ENCODE data around the gene VWA8. TPM values are rescaled to one million over a fixed set of nuclear protein-coding genes. Genes with fewer than 3 reads are reported as not detected.

The VWA8 gene
- total and polyA plus RNA-seq, 2 experiments from 2014 or later, result 6.3 to 24.6 TPM

DNA sequence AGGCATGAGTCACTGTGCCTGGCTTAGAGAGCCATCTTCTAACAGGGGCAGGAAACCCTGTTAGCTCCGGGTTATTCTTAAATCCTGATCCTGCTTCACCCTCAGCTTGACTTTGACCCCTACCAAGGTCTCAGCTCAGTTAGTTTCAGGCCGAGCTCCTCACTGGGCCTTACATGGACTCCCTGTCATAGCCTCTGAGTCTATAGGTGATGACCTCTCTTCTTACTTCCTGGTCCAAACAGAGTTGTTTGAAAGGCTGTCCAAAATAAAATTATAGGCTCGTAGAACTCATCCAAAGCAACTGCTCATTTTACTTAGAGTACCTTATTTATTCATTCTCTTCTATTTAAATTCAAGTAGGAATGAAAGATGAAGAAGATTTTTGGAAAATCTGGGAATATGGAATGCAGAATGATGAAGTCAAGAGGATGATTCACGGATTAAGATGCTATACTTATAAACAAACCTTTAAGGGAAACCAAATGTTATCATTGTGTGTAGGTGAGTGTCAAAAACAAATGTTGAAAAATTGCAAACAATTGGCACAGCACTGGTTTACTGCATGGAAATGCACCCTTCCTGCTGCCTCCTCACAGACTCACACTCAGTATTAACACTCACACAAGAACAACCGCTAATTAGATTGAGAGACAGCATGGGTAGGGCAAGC lies 329.5 kb downstream of the VWA8 start:
- H3K4me3 ChIP-seq, result no peak overlapping the region
- no peak for TF ChIP-seq ZNF331 (CRISPR knock-in tag; IDR thresholded peaks at IDR 0.05; ENCODE audit: low read depth)
- TF ChIP-seq STAT1 (IDR thresholded peaks at IDR 0.05; ENCODE audit: unreplicated experiment), result no peak
- TF ChIP-seq POLR2AphosphoS5 (IDR thresholded peaks at IDR 0.05; ENCODE audit: low read depth), result no peak
- no peak for TF ChIP-seq JUNB (IDR thresholded peaks at IDR 0.05; ENCODE audit: unreplicated experiment)
- TF ChIP-seq EZH2 (IDR thresholded peaks at IDR 0.05; ENCODE audit: low read depth, unreplicated experiment), result no peak
- no peak for TF ChIP-seq EZH2phosphoT487 (IDR thresholded peaks at IDR 0.05; ENCODE audit: unreplicated experiment)
- TF ChIP-seq ZNF462 (CRISPR knock-in tag; IDR thresholded peaks at IDR 0.05), result no peak
- ATAC-seq, result no peak

More for the DNA sequence above, 329.5 kb downstream of the VWA8 start:
- H3F3A ChIP-seq (replicated peaks; ENCODE audit: low read depth), result no peaks in the 10 kb centered on the region
- no peaks in the 10 kb centered on the region for H3K4me1 ChIP-seq (ENCODE audit: insufficient read depth)
- H3K9me2 ChIP-seq (ENCODE audit: insufficient read depth), result no peaks in the 10 kb centered on the region
- no peak overlapping the region for H3K27ac Mint-ChIP-seq
- H3K4me1 Mint-ChIP-seq, result peaks cover 4% of the 10 kb centered on the region; the same call in 2 of the 3 replicates
- DNase-seq (ENCODE audit: low spot score), result no peak
- H3K4me2 ChIP-seq, result no peak overlapping the region
- no peaks in the 10 kb centered on the region; the same call in 2 of the 3 replicates for H3K9me3 Mint-ChIP-seq
- H2AFZ ChIP-seq, result no peak overlapping the region
- no peak overlapping the region for H3K27ac ChIP-seq (ENCODE audit: low read depth)
- H3K4me3 Mint-ChIP-seq, result no peak overlapping the region
- H3K36me3 ChIP-seq (ENCODE audit: insufficient read depth), result no peaks in the 10 kb centered on the region
- no peaks in the 10 kb centered on the region for H3K27me3 ChIP-seq (ENCODE audit: insufficient read depth)
- no peaks in the 10 kb centered on the region for H3K36me3 Mint-ChIP-seq (ENCODE audit: low read depth)
- no peaks in the 10 kb centered on the region for H4K20me1 ChIP-seq (replicated peaks; ENCODE audit: insufficient read depth)
- H3K27me3 Mint-ChIP-seq (ENCODE audit: insufficient read depth, low read depth, poor library complexity), result no peaks in the 10 kb centered on the region
- no peaks in the 10 kb centered on the region for H3K79me2 ChIP-seq (replicated peaks; ENCODE audit: insufficient read depth)

Data from GM23338 (cell line).